Nephron (organoid): ENCODE measurements around the gene DPP10.

Experiments used
- H3K27ac Mint-ChIP-seq, 3 experiments: 2 replicates each; pipeline ENCODE4 v1.8.0; 2020; ENCODE audit warnings: mixed read lengths in 3 of 3, mild to moderate bottlenecking in 2 of 3, moderate library complexity in 1 of 3
- H3K27me3 Mint-ChIP-seq: 2 replicates; pipeline ENCODE4 v1.8.0; 2021; ENCODE audit warnings: low read depth, mild to moderate bottlenecking, moderate library complexity, mixed read lengths
- H3K36me3 Mint-ChIP-seq: 2 replicates; pipeline ENCODE4 v1.8.0; 2020; ENCODE audit warnings: low read depth, mixed read lengths
- H3K4me1 Mint-ChIP-seq: 2 replicates; pipeline ENCODE4 v1.8.0; 2020; ENCODE audit warnings: mixed read lengths
- H3K4me3 Mint-ChIP-seq, 3 experiments: 2 replicates each; pipeline ENCODE4 v1.8.0; 2020; ENCODE audit warnings: mild to moderate bottlenecking in 3 of 3, mixed read lengths in 3 of 3, moderate library complexity in 2 of 3
- H3K9me3 Mint-ChIP-seq: 2 replicates; pipeline ENCODE4 v1.8.0; 2020; ENCODE audit warnings: mixed read lengths
- TF ChIP-seq, protein P1 (sequence below), 3 experiments: fragments of 200-600 bp; sonication (generic); IDR thresholded peaks; one replicate each; pipeline ENCODE4 v1.5.0; 2021; ENCODE audit warnings: antibody characterized with exemption in 3 of 3; ENCODE audit not compliant: unreplicated experiment in 3 of 3

Gene DPP10

DNA sequence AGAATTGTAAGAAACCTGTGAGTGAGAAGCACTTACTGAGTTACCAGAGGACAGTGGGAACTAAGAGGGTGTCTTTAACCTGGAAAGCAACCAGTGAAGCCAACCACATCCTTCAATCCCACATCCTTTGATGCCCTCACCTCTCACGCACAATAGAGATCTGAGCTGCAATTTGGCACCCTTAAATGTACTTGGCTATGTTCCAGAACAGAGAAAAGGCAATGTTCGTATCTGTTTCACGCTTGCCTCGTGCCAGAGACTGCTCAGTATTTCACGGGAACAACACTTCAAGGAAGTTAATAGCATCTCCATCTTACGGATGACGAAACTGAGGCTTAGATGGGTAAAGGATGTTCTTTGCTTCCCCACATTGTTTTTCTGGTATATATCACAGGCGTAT is 167.4 kb downstream of the DPP10 start:
- H3K4me3 Mint-ChIP-seq, result no peak overlapping the region
- H3K27me3 Mint-ChIP-seq, result peaks cover 5% of the 10 kb centered on the region
- no peak overlapping the region for H3K27ac Mint-ChIP-seq
- TF ChIP-seq, protein P1, sequence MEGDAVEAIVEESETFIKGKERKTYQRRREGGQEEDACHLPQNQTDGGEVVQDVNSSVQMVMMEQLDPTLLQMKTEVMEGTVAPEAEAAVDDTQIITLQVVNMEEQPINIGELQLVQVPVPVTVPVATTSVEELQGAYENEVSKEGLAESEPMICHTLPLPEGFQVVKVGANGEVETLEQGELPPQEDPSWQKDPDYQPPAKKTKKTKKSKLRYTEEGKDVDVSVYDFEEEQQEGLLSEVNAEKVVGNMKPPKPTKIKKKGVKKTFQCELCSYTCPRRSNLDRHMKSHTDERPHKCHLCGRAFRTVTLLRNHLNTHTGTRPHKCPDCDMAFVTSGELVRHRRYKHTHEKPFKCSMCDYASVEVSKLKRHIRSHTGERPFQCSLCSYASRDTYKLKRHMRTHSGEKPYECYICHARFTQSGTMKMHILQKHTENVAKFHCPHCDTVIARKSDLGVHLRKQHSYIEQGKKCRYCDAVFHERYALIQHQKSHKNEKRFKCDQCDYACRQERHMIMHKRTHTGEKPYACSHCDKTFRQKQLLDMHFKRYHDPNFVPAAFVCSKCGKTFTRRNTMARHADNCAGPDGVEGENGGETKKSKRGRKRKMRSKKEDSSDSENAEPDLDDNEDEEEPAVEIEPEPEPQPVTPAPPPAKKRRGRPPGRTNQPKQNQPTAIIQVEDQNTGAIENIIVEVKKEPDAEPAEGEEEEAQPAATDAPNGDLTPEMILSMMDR (IDR thresholded peaks at IDR 0.05; ENCODE audit: unreplicated experiment in 3 of 3), result no peak
- H3K4me1 Mint-ChIP-seq, result peaks cover 5% of the 10 kb centered on the region
- H3K36me3 Mint-ChIP-seq, result no peaks in the 10 kb centered on the region
- H3K9me3 Mint-ChIP-seq, result no peaks in the 10 kb centered on the region

DNA sequence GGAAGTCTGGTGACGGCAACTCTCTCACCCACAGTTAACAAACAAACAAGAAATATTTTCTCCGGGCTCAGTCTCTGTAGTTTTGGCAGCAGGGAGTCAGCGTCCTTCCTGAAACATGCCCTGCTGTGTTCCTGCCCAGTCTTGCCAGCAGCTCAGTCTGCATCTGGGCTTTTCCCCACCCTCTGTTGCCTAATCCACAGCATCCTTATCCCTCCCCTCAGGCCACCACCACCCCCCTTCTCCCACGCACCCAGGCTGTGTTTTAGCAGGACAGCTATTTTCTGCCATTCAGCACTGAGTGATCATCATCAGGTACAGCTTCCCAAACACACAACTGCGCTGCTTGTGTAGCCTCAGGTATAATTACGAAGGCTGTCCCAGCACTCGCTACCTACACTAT is 168.2 kb downstream of the DPP10 start:
- no peak overlapping the region for H3K4me3 Mint-ChIP-seq
- H3K36me3 Mint-ChIP-seq, result no peaks in the 10 kb centered on the region
- peaks cover 5% of the 10 kb centered on the region for H3K4me1 Mint-ChIP-seq
- H3K9me3 Mint-ChIP-seq, result no peaks in the 10 kb centered on the region
- TF ChIP-seq, protein P1 (IDR thresholded peaks at IDR 0.05; ENCODE audit: unreplicated experiment in 3 of 3), result no peak
- H3K27me3 Mint-ChIP-seq, result peaks cover 5% of the 10 kb centered on the region
- no peak overlapping the region for H3K27ac Mint-ChIP-seq

DNA sequence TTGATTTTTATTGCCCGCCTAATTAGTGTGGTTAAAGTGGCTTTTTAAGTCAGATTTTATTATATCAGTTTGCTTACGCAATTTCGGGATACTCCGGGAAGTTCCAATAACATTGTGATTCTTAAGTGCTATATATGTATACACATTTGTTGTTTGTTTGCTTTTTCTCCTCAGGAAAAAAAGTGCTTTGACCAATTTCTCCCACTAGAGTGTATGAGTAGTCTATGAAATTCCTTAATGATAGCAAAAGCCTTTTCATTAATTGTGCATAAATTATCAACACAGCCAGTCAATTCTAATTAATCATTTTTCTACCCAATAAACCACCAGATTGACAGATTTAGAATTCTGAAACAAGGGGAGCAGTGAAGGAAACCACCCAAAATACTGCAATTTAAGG is 172.2 kb downstream of the DPP10 start:
- TF ChIP-seq, protein P1 (IDR thresholded peaks at IDR 0.05; ENCODE audit: unreplicated experiment in 3 of 3), result no peak
- peaks cover 5% of the 10 kb centered on the region for H3K27me3 Mint-ChIP-seq
- no peak overlapping the region for H3K4me3 Mint-ChIP-seq
- no peak overlapping the region for H3K27ac Mint-ChIP-seq
- H3K36me3 Mint-ChIP-seq, result no peaks in the 10 kb centered on the region
- H3K4me1 Mint-ChIP-seq, result no peaks in the 10 kb centered on the region
- H3K9me3 Mint-ChIP-seq, result no peaks in the 10 kb centered on the region

DNA sequence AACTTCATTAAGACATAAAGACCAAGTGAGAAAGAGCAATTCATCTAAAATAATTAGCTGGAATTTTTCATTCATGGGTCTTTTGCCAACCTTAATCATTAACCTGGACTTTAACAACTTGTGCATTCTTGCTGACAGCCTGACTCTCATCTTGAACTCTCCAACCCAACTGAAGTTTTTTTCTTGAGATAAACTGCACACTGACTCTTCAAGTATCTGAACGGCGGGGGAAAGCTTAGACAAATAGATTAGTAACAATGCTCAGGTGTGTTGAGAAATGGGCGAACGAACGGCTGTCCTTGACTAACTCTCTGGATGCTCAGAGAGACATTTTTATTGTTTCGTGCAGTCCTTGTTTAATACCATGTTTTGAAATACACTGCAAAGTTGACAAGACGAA is 186.0 kb downstream of the DPP10 start:
- H3K27me3 Mint-ChIP-seq, result no peaks in the 10 kb centered on the region
- TF ChIP-seq, protein P1 (IDR thresholded peaks at IDR 0.05; ENCODE audit: unreplicated experiment in 3 of 3), result no peak
- H3K27ac Mint-ChIP-seq, result no peak overlapping the region
- H3K9me3 Mint-ChIP-seq, result no peaks in the 10 kb centered on the region
- no peak overlapping the region for H3K4me3 Mint-ChIP-seq
- H3K36me3 Mint-ChIP-seq, result no peaks in the 10 kb centered on the region
- H3K4me1 Mint-ChIP-seq, result peaks cover 11% of the 10 kb centered on the region

DNA sequence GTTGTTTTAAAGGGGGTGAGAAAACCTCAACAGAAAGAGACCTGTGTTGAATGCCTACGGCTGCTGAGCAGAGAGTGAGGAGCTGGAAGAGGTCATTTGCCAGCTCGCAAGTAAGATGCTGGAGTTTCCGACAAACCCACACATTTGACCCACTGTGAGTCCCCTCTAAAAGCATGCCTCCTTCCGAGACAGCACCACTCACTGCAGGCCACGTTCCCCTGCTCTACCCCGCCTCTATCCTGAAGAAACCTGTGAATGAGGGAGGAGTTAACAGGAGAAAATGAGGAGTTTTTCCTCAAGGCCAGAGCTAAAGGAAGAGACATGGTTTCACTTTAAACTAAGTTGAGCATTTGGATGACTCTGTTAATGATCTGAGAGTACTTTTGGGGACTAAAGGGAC is 188.7 kb downstream of the DPP10 start:
- TF ChIP-seq, protein P1 (IDR thresholded peaks at IDR 0.05; ENCODE audit: unreplicated experiment in 3 of 3), result no peak
- H3K9me3 Mint-ChIP-seq, result no peaks in the 10 kb centered on the region
- H3K27me3 Mint-ChIP-seq, result no peaks in the 10 kb centered on the region
- H3K4me3 Mint-ChIP-seq, result no peak overlapping the region
- H3K27ac Mint-ChIP-seq, result no peak overlapping the region
- peaks cover 11% of the 10 kb centered on the region for H3K4me1 Mint-ChIP-seq
- no peaks in the 10 kb centered on the region for H3K36me3 Mint-ChIP-seq

DNA sequence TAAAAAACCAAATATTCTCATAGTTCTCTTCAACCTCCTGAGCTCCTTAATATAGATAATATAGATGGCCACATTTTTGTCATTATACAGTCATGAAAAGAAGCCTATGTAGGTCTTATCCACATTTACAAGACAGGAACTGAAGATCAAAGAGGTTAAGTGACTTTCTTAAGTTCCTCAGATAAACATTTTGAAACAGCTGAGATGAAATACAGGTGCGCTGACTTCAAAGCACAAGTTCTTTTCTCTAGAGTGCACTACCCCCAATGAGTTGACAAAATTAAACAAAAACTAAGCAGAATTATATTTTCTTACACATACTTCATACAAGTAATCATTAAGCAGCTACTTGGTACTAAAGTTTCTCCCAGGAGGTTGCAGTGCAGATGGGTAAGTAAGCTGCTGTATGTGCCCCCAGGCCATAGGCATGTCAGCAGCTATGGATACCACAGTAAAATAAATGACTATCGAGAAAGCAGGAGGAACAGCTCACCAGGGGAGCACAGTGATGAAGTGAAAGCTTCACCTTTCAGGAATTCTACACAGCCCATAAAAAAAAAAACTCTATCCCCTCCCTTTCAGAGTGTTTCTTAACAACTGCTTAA is 199.8 kb downstream of the DPP10 start:
- Mint-ChIP-seq H3K36me3 (no peaks in the 10 kb centered on the region), H3K9me3 (peaks cover 3% of the 10 kb centered on the region), H3K27me3 (no peaks in the 10 kb centered on the region)

More for the DNA sequence above, 199.8 kb downstream of the DPP10 start:
- no peak overlapping the region for H3K27ac Mint-ChIP-seq
- no peak overlapping the region for H3K4me3 Mint-ChIP-seq
- TF ChIP-seq, protein P1 (IDR thresholded peaks at IDR 0.05; ENCODE audit: unreplicated experiment in 3 of 3), result no peak
- no peaks in the 10 kb centered on the region for H3K4me1 Mint-ChIP-seq
